ENCODE measurements around the gene UBALD1.

Gene UBALD1

DNA sequence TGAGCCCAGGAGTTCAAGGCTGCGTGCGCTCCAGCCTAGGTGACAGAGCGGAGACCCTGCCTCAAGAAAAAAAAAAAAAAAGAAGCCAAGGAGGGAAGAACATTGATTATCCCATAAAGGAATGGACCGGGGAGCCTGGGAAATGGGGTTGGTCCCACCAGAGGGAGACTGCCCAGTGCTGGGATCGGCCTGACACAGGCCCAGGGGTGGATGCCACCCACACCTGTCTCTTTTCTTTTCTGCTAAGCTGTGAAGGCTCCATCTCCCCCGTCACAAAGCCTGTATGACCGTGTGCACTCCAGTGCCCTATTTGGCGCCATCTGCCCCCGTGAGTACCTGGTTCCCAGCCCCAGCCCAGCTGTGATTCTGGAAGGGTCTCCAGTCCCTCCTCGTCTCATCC is 15.7 kb downstream of the UBALD1 start:
- Histone ChIP-seq H3K36me3 (ENCODE audit: control insufficient read depth, insufficient read depth, low read length) (no peaks in the 10 kb centered on the region), H3K4me1 (ENCODE audit: control insufficient read depth, insufficient read depth, low read length) (peaks cover 3% of the 10 kb centered on the region), H3K4me3 (ENCODE audit: low read depth, low read length) (no peak overlapping the region), H3K27me3 (ENCODE audit: control insufficient read depth, insufficient read depth, low read length) (no peaks in the 10 kb centered on the region), H3K9me3 (ENCODE audit: control insufficient read depth, insufficient read depth, low read length) (no peaks in the 10 kb centered on the region), H3K9ac (ENCODE audit: low read depth, low read length) (no peak overlapping the region)

DNA sequence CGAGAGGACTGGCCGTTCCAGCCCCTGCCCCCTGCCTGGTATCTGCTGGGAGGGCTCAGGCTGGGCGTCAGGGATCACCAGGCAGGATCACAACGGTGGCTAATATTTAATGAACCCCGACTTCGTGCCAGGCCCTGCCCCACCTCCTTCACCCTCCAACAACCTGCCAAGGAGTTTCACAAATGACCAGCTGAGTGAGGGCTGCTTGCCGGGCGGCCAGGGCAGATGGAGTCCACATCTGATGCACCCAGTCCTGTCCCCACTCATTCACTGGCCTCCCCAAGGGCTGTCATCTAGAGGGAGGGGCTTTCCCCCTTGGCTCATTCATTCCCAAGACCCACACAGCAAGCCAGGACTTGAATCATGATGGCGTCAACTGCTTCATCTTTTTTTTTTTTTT is 17.5 kb downstream of the UBALD1 start:
- Histone ChIP-seq H3K9me3 (ENCODE audit: control insufficient read depth, insufficient read depth, low read length) (no peaks in the 10 kb centered on the region), H3K9ac (ENCODE audit: low read depth, low read length) (no peak overlapping the region), H3K36me3 (ENCODE audit: control insufficient read depth, insufficient read depth, low read length) (no peaks in the 10 kb centered on the region), H3K4me1 (ENCODE audit: control insufficient read depth, insufficient read depth, low read length) (peaks cover 17% of the 10 kb centered on the region), H3K27me3 (ENCODE audit: control insufficient read depth, insufficient read depth, low read length) (no peaks in the 10 kb centered on the region), H3K4me3 (ENCODE audit: low read depth, low read length) (no peak overlapping the region)

DNA sequence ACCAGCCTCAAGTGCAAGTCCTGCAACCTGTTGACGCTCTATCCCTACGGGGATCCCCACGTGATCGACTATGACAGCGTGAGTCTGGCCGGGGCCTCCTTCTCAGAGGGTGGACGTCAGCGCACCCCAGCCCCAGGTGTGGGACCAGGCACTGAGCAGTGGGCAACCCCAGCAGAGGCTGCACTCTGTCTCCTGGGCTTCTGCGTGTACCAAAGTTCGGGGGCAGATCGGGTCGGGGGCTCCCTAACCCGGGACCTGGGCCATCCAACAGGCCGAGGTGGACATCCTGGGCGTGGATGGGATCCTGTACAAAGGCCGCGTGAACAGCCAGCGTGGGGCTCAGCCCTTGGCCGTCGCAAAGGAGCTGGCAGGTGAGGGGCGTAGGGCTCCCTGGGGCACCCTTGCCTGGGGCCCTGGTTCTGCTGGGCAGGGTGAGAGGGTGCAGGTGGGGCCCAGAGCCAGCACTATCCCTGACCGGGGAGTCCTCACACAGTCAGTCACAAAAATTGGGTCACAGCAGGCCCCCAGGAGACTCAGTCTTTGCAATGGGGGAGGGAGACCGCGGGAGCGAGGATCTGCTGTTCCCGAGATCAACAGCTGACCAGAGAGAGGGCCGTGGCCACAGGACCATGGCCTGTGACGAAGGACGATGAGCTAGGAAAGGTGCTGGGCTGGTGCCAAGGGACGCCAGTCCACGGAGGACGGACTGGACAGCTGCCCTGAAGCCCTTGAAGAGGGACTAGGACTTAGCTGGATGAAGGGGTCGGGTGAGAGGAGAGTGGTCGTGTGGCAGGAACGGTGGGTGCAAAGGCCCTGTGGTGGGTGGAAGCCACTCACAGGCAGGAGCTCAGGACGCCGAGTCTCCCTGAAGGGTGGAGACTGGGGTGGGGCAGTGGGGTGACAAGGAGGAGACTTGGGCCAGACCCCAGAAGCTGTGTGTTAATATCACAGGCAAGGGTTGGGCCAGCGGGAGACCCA is 20.0 kb downstream of the UBALD1 start:
- Histone ChIP-seq H3K9me3 (ENCODE audit: control insufficient read depth, insufficient read depth, low read length) (no peaks in the 10 kb centered on the region), H3K27me3 (ENCODE audit: control insufficient read depth, insufficient read depth, low read length) (no peaks in the 10 kb centered on the region), H3K4me3 (ENCODE audit: low read depth, low read length) (no peak overlapping the region), H3K36me3 (ENCODE audit: control insufficient read depth, insufficient read depth, low read length) (no peaks in the 10 kb centered on the region), H3K9ac (ENCODE audit: low read depth, low read length) (peak overlapping the region; percentile 41), H3K4me1 (ENCODE audit: control insufficient read depth, insufficient read depth, low read length) (peaks cover 15% of the 10 kb centered on the region)

DNA sequence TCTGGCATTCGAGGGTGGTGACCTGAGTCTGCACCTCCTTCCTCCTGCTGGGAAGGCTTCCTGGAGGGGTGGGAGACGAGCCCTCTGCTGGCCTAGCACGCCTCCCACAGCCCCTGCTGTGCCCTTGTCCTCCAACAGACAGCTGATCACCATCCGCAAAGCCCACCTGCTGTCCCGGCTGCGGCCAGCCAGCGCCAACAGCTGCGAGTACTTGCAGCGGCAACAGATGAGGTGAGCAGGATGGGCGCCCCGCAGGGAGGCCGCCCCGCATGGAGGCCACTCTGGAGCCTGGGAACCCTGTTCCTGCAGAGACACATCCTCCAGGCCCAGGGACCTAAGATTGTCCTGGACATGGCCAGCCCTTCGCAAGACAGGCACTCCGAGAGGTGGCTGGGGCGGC is 21.6 kb downstream of the UBALD1 start:
- Histone ChIP-seq H3K9me3 (ENCODE audit: control insufficient read depth, insufficient read depth, low read length) (peaks cover 4% of the 10 kb centered on the region), H3K4me3 (ENCODE audit: low read depth, low read length) (no peak overlapping the region), H3K36me3 (ENCODE audit: control insufficient read depth, insufficient read depth, low read length) (no peaks in the 10 kb centered on the region), H3K27me3 (ENCODE audit: control insufficient read depth, insufficient read depth, low read length) (no peaks in the 10 kb centered on the region), H3K9ac (ENCODE audit: low read depth, low read length) (no peak overlapping the region), H3K4me1 (ENCODE audit: control insufficient read depth, insufficient read depth, low read length) (peaks cover 15% of the 10 kb centered on the region)

DNA sequence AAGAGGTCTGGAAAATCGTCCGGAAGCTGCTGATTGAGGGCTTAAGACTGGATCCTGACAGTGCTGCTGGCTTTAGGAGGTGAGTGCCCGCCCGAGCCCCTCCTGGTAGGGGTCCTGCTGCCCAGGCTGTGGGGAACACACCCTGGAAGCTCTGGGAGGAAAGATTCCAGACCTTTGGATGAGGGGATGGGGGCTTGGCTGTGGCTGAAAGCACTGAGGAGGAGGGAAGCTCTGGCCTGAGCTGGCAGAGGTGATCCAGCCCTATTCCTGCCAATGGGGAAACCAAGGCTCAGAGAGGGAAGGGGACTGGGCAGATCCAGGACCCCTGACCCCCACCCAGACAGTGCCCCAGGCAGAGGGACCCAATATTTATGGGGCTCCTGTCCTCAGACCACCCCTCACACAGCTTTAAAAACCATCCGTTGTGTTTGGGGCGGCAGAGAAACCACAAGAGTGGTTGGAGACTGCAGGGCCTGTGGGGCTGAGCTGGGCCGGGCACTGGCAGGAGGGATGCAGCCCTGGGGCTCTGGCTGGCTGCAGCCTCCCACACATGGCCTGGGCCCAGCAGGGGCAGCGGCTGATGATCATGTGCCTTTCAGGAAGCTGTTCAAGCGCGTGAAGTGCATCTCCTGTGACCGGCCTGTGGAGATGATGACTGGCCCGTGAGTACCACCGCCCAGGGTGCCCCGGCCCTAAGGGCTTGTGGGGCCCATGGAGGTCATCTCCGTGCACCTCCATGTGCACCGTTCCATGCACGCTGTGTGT is 22.8 kb downstream of the UBALD1 start:
- no peaks in the 10 kb centered on the region for H3K27me3 ChIP-seq (ENCODE audit: control insufficient read depth, insufficient read depth, low read length)
- peaks cover 15% of the 10 kb centered on the region for H3K4me1 ChIP-seq (ENCODE audit: control insufficient read depth, insufficient read depth, low read length)

DNA sequence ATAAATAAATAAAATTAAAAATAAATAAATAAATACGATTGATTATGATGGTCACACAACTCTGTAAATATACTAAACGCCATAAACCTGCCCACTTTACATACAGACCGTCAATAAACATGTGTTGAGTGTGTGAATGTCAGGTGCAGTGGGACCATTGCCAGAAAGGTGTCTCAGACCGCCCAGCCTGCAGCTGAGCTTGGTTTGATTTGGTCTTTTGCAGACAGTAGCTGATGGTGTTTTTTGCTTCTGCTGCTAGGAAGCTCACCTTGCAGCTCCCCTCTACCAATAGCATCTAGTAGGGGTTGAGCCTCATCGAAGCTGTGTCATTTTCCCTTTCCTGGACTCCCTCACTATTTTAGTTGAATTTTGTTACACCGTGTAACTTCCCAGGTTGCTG is 23.5 kb downstream of the UBALD1 start:
- no peaks in the 10 kb centered on the region for H3K27me3 ChIP-seq (ENCODE audit: control insufficient read depth, insufficient read depth, low read length)
- peaks cover 15% of the 10 kb centered on the region for H3K4me1 ChIP-seq (ENCODE audit: control insufficient read depth, insufficient read depth, low read length)
- peaks cover 4% of the 10 kb centered on the region for H3K9me3 ChIP-seq (ENCODE audit: control insufficient read depth, insufficient read depth, low read length)
- no peak overlapping the region for H3K9ac ChIP-seq (ENCODE audit: low read depth, low read length)
- H3K36me3 ChIP-seq (ENCODE audit: control insufficient read depth, insufficient read depth, low read length) = no peaks in the 10 kb centered on the region
- H3K4me3 ChIP-seq (ENCODE audit: low read depth, low read length) = no peak overlapping the region

More for the DNA sequence above, 22.8 kb downstream of the UBALD1 start:
- no peak overlapping the region for H3K9ac ChIP-seq (ENCODE audit: low read depth, low read length)
- H3K9me3 ChIP-seq (ENCODE audit: control insufficient read depth, insufficient read depth, low read length) = peaks cover 4% of the 10 kb centered on the region
- no peak overlapping the region for H3K4me3 ChIP-seq (ENCODE audit: low read depth, low read length)
- no peaks in the 10 kb centered on the region for H3K36me3 ChIP-seq (ENCODE audit: control insufficient read depth, insufficient read depth, low read length)

DNA sequence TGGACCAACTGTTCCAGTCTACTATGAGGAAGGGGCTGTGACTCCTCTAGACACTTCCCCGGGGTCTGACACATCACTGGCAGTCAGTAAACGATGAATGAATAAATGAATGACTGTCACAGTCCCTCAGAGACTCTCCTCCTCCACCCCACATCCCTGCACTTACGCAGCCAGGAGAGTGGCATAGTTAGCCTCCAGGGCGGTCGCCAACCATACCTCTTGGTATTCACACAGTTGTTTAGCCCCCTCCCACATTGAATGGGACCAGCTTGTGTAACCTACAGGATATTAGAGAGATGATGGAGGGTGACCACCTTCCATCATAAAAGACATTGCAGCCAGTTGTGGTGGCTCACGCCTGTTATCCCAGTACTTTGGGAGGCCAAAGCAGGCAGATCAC is 25.7 kb downstream of the UBALD1 start:
- H3K9ac ChIP-seq (ENCODE audit: low read depth, low read length) = no peak overlapping the region
- H3K4me1 ChIP-seq (ENCODE audit: control insufficient read depth, insufficient read depth, low read length) = peaks cover 13% of the 10 kb centered on the region
- H3K36me3 ChIP-seq (ENCODE audit: control insufficient read depth, insufficient read depth, low read length) = no peaks in the 10 kb centered on the region
- no peak overlapping the region for H3K4me3 ChIP-seq (ENCODE audit: low read depth, low read length)
- H3K27me3 ChIP-seq (ENCODE audit: control insufficient read depth, insufficient read depth, low read length) = no peaks in the 10 kb centered on the region
- H3K9me3 ChIP-seq (ENCODE audit: control insufficient read depth, insufficient read depth, low read length) = peaks cover 4% of the 10 kb centered on the region

DNA sequence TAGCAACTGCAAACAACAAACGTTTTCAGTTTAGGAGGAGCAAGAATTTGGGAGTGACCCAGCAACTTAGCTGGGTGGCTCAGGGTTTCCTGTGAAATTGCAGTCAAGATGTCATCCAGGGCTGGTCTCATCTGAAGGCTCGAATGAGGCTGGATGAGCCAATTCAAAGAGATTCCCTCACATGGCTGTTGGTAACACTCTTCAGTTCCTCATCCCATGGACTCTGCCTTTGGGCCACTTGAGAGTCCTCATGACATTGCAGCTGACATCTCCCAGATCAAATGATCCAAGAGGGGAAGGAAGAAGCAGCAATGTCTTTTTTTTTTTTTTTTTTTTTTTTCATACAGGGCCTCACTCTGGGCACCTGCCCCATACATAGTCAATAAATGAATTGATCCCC is 26.3 kb downstream of the UBALD1 start:
- peaks cover 4% of the 10 kb centered on the region for H3K9me3 ChIP-seq (ENCODE audit: control insufficient read depth, insufficient read depth, low read length)
- H3K4me3 ChIP-seq (ENCODE audit: low read depth, low read length) = no peak overlapping the region
- H3K9ac ChIP-seq (ENCODE audit: low read depth, low read length) = no peak overlapping the region
- no peaks in the 10 kb centered on the region for H3K27me3 ChIP-seq (ENCODE audit: control insufficient read depth, insufficient read depth, low read length)
- no peaks in the 10 kb centered on the region for H3K36me3 ChIP-seq (ENCODE audit: control insufficient read depth, insufficient read depth, low read length)
- H3K4me1 ChIP-seq (ENCODE audit: control insufficient read depth, insufficient read depth, low read length) = peaks cover 8% of the 10 kb centered on the region

DNA sequence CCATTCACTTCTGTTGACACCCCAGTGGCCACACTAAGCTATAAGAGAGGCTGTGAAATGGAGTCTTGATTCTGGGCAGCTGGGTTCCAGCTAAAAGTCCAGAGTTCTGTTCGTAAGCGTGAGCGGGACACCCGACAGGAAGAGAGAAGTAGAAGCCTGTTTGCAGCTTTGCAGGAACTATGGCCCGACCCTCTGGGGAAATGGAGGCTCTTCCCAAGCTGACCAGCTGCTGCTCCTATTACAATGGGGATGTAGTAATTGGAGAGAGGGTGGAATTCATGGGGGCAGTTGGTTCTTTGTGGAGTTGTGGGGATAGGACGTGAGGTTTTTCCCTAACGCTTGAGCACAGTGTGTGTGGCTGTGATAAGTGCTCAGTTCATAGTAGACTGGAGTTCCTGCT is 28.4 kb downstream of the UBALD1 start:
- Histone ChIP-seq H3K9ac (ENCODE audit: low read depth, low read length) (no peak overlapping the region), H3K27me3 (ENCODE audit: control insufficient read depth, insufficient read depth, low read length) (no peaks in the 10 kb centered on the region), H3K4me3 (ENCODE audit: low read depth, low read length) (no peak overlapping the region), H3K4me1 (ENCODE audit: control insufficient read depth, insufficient read depth, low read length) (no peaks in the 10 kb centered on the region), H3K9me3 (ENCODE audit: control insufficient read depth, insufficient read depth, low read length) (peaks cover 4% of the 10 kb centered on the region), H3K36me3 (ENCODE audit: control insufficient read depth, insufficient read depth, low read length) (no peaks in the 10 kb centered on the region)

DNA sequence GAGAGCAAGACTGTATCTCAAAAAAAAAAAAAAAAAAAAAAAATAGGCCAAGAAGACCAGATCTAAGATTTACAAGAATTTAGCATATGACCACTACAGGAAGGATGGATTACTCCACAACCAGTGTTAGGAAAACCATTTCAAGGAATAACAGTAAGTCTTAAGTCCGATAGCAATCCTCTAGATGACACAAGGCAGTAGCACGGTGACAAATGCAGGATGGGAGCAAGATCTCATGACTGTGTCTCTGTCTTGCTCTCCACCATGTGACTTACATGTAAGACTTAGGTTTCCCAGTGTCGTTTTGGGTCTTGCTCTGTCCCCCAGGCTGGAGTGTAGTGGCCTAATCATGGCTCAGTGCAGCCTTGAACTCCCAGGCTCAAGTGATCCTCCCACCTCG is 30.8 kb downstream of the UBALD1 start:
- Histone ChIP-seq H3K4me3 (ENCODE audit: low read depth, low read length) (no peak overlapping the region), H3K4me1 (ENCODE audit: control insufficient read depth, insufficient read depth, low read length) (no peaks in the 10 kb centered on the region), H3K36me3 (ENCODE audit: control insufficient read depth, insufficient read depth, low read length) (no peaks in the 10 kb centered on the region), H3K9me3 (ENCODE audit: control insufficient read depth, insufficient read depth, low read length) (peaks cover 4% of the 10 kb centered on the region), H3K9ac (ENCODE audit: low read depth, low read length) (no peak overlapping the region), H3K27me3 (ENCODE audit: control insufficient read depth, insufficient read depth, low read length) (no peaks in the 10 kb centered on the region)

DNA sequence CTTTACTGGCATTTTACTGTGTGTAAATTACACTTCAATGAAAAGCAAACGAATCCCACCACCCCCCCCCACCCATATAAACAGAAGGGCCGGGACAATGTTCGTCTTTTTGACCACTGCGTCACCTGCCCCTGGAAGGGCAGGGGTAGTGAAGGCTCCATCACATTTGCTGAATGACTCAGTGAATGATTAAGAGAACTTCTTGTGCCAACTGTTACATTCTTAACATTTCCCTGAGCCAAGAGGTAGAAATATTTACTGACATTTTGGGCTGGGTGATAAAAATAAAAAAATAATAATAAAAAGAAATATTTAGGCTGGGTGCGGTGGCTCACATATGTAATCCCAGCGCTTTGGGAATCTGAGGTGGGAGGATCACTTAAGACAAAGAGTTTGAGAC is 34.4 kb downstream of the UBALD1 start:
- Histone ChIP-seq H3K9ac (ENCODE audit: low read depth, low read length) (no peak overlapping the region), H3K27me3 (ENCODE audit: control insufficient read depth, insufficient read depth, low read length) (no peaks in the 10 kb centered on the region), H3K4me3 (ENCODE audit: low read depth, low read length) (no peak overlapping the region), H3K4me1 (ENCODE audit: control insufficient read depth, insufficient read depth, low read length) (no peaks in the 10 kb centered on the region), H3K9me3 (ENCODE audit: control insufficient read depth, insufficient read depth, low read length) (no peaks in the 10 kb centered on the region), H3K36me3 (ENCODE audit: control insufficient read depth, insufficient read depth, low read length) (no peaks in the 10 kb centered on the region)

Measured in iPS-15b (cell line).